ENCODE measurements around the gene PRAF2.
A peak's percentile ranks its signal among the peaks of the same experiment; 100 is the strongest.

The PRAF2 gene

GRCh38 chrX:49073601-49074575 is at the start of gene PRAF2:
TSS of gene PRAF2 (minus strand) at chrX:49074002. CDS start at chrX:49073987, 15 bp downstream.
- Mint-ChIP-seq H3K9me3 (peaks cover 14% of the 10 kb centered on the region), H3K4me3 (peak within 1 kb of the TSS; percentile 84 to 90 (median 86)), H3K27me3 (ENCODE audit: low read depth) (no peaks in the 10 kb centered on the region), H3K36me3 (ENCODE audit: low read depth) (peaks cover 10% of the 10 kb centered on the region), H3K4me1 (peaks cover 2% of the 10 kb centered on the region), H3K27ac (peak within 1 kb of the TSS; percentile 68 to 91 (median 80))
- TF ChIP-seq CTCF (IDR thresholded peaks at IDR 0.05; ENCODE audit: unreplicated experiment in 3 of 3) = no peak

GRCh38 chrX:49122499-49122898 is 48.7 kb upstream of the PRAF2 start:
- no peak for TF ChIP-seq CTCF (IDR thresholded peaks at IDR 0.05; ENCODE audit: unreplicated experiment in 3 of 3)
- Mint-ChIP-seq H3K4me1 (peaks cover 12% of the 10 kb centered on the region), H3K36me3 (ENCODE audit: low read depth) (peaks cover 39% of the 10 kb centered on the region), H3K27ac (peak overlapping the region in 1 of 3 experiments; percentile 85), H3K4me3 (peak overlapping the region; percentile 96 to 98 (median 97)), H3K9me3 (peaks cover 21% of the 10 kb centered on the region), H3K27me3 (ENCODE audit: low read depth) (no peaks in the 10 kb centered on the region)

- TF ChIP-seq CTCF (IDR thresholded peaks at IDR 0.05; ENCODE audit: unreplicated experiment in 3 of 3) = no peak
- Mint-ChIP-seq H3K4me1 (peaks cover 12% of the 10 kb centered on the region), H3K27me3 (ENCODE audit: low read depth) (no peaks in the 10 kb centered on the region), H3K4me3 (peak overlapping the region; percentile 60 to 76 (median 66)), H3K27ac (no peak overlapping the region), H3K9me3 (peaks cover 29% of the 10 kb centered on the region), H3K36me3 (ENCODE audit: low read depth) (peaks cover 55% of the 10 kb centered on the region)
These were observed 46.3 kb upstream of the PRAF2 start for GRCh38 chrX:49120091-49120490.

- Mint-ChIP-seq H3K27me3 (ENCODE audit: low read depth) (no peaks in the 10 kb centered on the region), H3K27ac (no peak overlapping the region), H3K9me3 (peaks cover 20% of the 10 kb centered on the region), H3K36me3 (ENCODE audit: low read depth) (peaks cover 53% of the 10 kb centered on the region), H3K4me1 (no peaks in the 10 kb centered on the region), H3K4me3 (no peak overlapping the region)
- no peak for TF ChIP-seq CTCF (IDR thresholded peaks at IDR 0.05; ENCODE audit: unreplicated experiment in 3 of 3)
These were observed 43.8 kb upstream of the PRAF2 start for GRCh38 chrX:49117581-49117980.

GRCh38 chrX:49116716-49117115 is 42.9 kb upstream of the PRAF2 start:
- peaks cover 21% of the 10 kb centered on the region for H3K9me3 Mint-ChIP-seq
- H3K27ac Mint-ChIP-seq = no peak overlapping the region
- H3K4me1 Mint-ChIP-seq = no peaks in the 10 kb centered on the region
- no peak overlapping the region for H3K4me3 Mint-ChIP-seq
- no peak for TF ChIP-seq CTCF (IDR thresholded peaks at IDR 0.05; ENCODE audit: unreplicated experiment in 3 of 3)
- H3K27me3 Mint-ChIP-seq (ENCODE audit: low read depth) = no peaks in the 10 kb centered on the region
- H3K36me3 Mint-ChIP-seq (ENCODE audit: low read depth) = peaks cover 55% of the 10 kb centered on the region

All from nephron (organoid).